DND-41 (cell line): ENCODE measurements around the gene SLC25A22.

Experiments
- ATAC-seq: fragments of 200-7000 bp; cut with Tn5 transposase; 3 replicates; pipeline ENCODE4 v1.9.1; 2021; ENCODE audit warnings: low read depth; ENCODE audit not compliant: insufficient read depth
- DNase-seq: peaks from one replicate; pipeline ENCODE4 v3.0.0-alpha.2; 2020
- H2AFZ ChIP-seq: 2 replicates; pipeline ENCODE4 v1.6.0; 2012; ENCODE audit warnings: low read depth, low read length
- H3K27ac ChIP-seq: 2 replicates; pipeline ENCODE4 v1.5.1; 2012; ENCODE audit warnings: low read length, inconsistent platforms
- H3K27me3 ChIP-seq: fragments of 200-600 bp; sonication (generic); 2 replicates; pipeline ENCODE4 v1.6.0; 2012; ENCODE audit warnings: low read length, mild to moderate bottlenecking, inconsistent platforms; ENCODE audit not compliant: insufficient read depth, poor library complexity
- H3K36me3 ChIP-seq: 2 replicates; pipeline ENCODE4 v1.5.1; 2012; ENCODE audit warnings: low read length, inconsistent platforms; ENCODE audit not compliant: insufficient read depth
- H3K4me1 ChIP-seq: 2 replicates; pipeline ENCODE4 v1.5.1; 2012; ENCODE audit warnings: mild to moderate bottlenecking, low read length; ENCODE audit not compliant: insufficient read depth
- H3K4me2 ChIP-seq: 2 replicates; pipeline ENCODE4 v1.6.0; 2012; ENCODE audit warnings: mild to moderate bottlenecking, moderate library complexity, low read length, inconsistent platforms; ENCODE audit not compliant: insufficient read depth
- H3K4me3 ChIP-seq, 2 experiments: fragments of 200-600 bp in 1 of 2; shearing (Covaris generic) in 1 of 2; 2 replicates each; pipeline ENCODE4 v1.5.1; 2012 to 2016; ENCODE audit warnings: inconsistent platforms in 2 of 2, low read length in 2 of 2, mild to moderate bottlenecking in 2 of 2, low read depth in 1 of 2, moderate library complexity in 1 of 2
- H3K79me2 ChIP-seq: 2 replicates; pipeline ENCODE4 v1.6.0; 2012; ENCODE audit warnings: low read length, inconsistent platforms; ENCODE audit not compliant: insufficient read depth
- H3K9ac ChIP-seq: 2 replicates; pipeline ENCODE4 v1.6.0; 2012; ENCODE audit warnings: low read depth, mild to moderate bottlenecking, inconsistent platforms, low read length, moderate library complexity
- H3K9me3 ChIP-seq: 2 replicates; pipeline ENCODE4 v1.5.1; 2012; ENCODE audit warnings: low read length, moderate library complexity, mild to moderate bottlenecking, inconsistent platforms; ENCODE audit not compliant: insufficient read depth, severe bottlenecking
- H4K20me1 ChIP-seq: 2 replicates; pipeline ENCODE4 v1.6.0; 2012; ENCODE audit warnings: low read length; ENCODE audit not compliant: insufficient read depth
- CTCF ChIP-seq: IDR thresholded peaks from 2 replicates; pipeline ENCODE4 v1.5.1; 2012; ENCODE audit warnings: borderline replicate concordance, low read length, moderate library complexity, mild to moderate bottlenecking; ENCODE audit not compliant: poor library complexity, severe bottlenecking; ENCODE audit errors: extremely low read depth
- EZH2 ChIP-seq: IDR thresholded peaks from 3 replicates; pipeline ENCODE4 v1.6.1; 2012; ENCODE audit warnings: borderline replicate concordance, low read depth, mild to moderate bottlenecking, moderate library complexity, low read length, inconsistent platforms; ENCODE audit not compliant: severe bottlenecking

The SLC25A22 gene

GRCh38 chr11:831118-831864 lies 33.2 kb upstream of the SLC25A22 start:
- peaks cover 17% of the 10 kb centered on the region for H4K20me1 ChIP-seq
- ATAC-seq (no peak), DNase-seq (no peak)
- no peak overlapping the region for H3K27ac ChIP-seq
- no peaks in the 10 kb centered on the region for H3K36me3 ChIP-seq
- H3K79me2 ChIP-seq: no peaks in the 10 kb centered on the region
- H3K9me3 ChIP-seq: no peaks in the 10 kb centered on the region
- no peak overlapping the region for H3K4me2 ChIP-seq
- peaks cover 30% of the 10 kb centered on the region for H3K4me1 ChIP-seq
- H3K27me3 ChIP-seq: peaks cover 48% of the 10 kb centered on the region
- TF ChIP-seq EZH2: no peak
- TF ChIP-seq CTCF: no peak
- no peak overlapping the region for H3K9ac ChIP-seq
- H3K4me3 ChIP-seq: no peak overlapping the region
- H2AFZ ChIP-seq: no peak overlapping the region

- peaks cover 35% of the 10 kb centered on the region for H3K4me1 ChIP-seq
- no peak overlapping the region for H3K4me3 ChIP-seq
- peaks cover 53% of the 10 kb centered on the region for H3K27me3 ChIP-seq
- H3K9ac ChIP-seq: no peak overlapping the region
- H3K9me3 ChIP-seq: no peaks in the 10 kb centered on the region
- no peak overlapping the region for H3K27ac ChIP-seq
- ATAC-seq (peak; percentile 24; the same call in 2 of the 3 replicates), DNase-seq (peak; percentile 54)
- no peak overlapping the region for H3K4me2 ChIP-seq
- H3K36me3 ChIP-seq: peaks cover under 1% of the 10 kb centered on the region; the same call in 1 of the 2 replicates
- H2AFZ ChIP-seq: no peak overlapping the region
- H3K79me2 ChIP-seq: no peaks in the 10 kb centered on the region
- TF ChIP-seq EZH2: no peak
- no peak for TF ChIP-seq CTCF
- H4K20me1 ChIP-seq: peaks cover 15% of the 10 kb centered on the region
These were observed 32.4 kb upstream of the SLC25A22 start for GRCh38 chr11:830295-831117.

- Histone ChIP-seq H3K9ac (no peak overlapping the region), H3K4me1 (peaks cover 35% of the 10 kb centered on the region), H3K4me3 (no peak overlapping the region), H3K9me3 (no peaks in the 10 kb centered on the region), H3K4me2 (no peak overlapping the region), H3K79me2 (no peaks in the 10 kb centered on the region), H3K27ac (no peak overlapping the region), H2AFZ (no peak overlapping the region), H4K20me1 (peaks cover 21% of the 10 kb centered on the region), H3K27me3 (peaks cover 53% of the 10 kb centered on the region), H3K36me3 (peaks cover 7% of the 10 kb centered on the region)
- DNase-seq (no peak), ATAC-seq (no peak)
- no peak for TF ChIP-seq CTCF
- no peak for TF ChIP-seq EZH2
These were observed 31.8 kb upstream of the SLC25A22 start for GRCh38 chr11:829847-830294.
